GM20431 (cell line): ENCODE results near the gene POLR2J2.
"Not testable (repeated sequence)": the region's sequence is repeated elsewhere in the genome, so short reads cannot be mapped to it uniquely, and the experiment has no call there.

Experiments
- in situ Hi-C: fragments of 300-500 bp; cut with MseI, MboI; formaldehyde crosslinking; loops from one replicate; pipeline ENCODE4 v1.15.0; 2020; ENCODE audit warnings: low sequenced_read_pairs; ENCODE audit not compliant: unreplicated experiment

The POLR2J2 gene

DNA sequence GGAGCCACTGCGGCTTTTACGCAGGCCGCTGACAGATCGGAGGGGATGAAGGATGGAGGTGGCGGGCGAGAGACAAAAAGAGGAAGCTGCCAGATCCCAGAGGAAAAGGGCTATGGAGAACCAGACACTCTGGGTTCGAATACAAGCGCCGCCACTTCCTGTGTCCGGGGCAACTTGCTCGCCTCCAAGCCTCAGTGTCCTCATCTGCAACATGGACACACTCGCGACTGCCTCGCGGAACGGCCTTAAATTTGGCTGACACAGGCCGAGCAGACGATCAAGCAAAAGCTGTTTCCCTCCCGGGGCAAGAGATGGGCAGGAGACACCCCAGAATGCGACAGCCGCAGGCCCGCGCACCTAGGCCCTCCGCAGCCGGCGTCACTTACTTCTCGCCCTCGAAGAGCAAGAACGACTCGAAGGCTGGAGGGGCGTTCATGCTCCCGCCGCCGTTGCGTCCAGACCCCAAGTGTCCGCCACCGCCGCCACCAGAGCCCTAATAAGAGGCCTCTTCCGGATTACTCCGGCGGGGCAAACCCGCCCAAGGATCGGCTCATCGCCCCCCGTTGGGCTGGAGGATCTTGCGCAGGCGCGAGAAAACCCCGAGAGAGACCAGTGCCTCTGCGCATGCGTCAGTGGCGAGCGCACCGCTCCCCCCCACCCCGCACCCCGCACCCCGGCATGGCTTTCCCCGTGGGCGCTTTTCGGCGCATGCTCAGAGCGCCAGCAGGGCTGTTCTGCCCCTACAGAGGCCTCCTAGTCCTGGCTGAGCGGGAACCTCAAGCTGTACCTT, at the start of gene POLR2J2:
Gene POLR2J2, minus strand, starts transcription at position 498 of the 790 bp plus-strand sequence. Its CDS starts 62 bp downstream, at position 436.
- in situ Hi-C loops, result not testable (repeated sequence)

GRCh38 chr7:102718491-102718890, 47.0 kb upstream of the POLR2J2 start:
- in situ Hi-C loops, result not testable (repeated sequence)

DNA sequence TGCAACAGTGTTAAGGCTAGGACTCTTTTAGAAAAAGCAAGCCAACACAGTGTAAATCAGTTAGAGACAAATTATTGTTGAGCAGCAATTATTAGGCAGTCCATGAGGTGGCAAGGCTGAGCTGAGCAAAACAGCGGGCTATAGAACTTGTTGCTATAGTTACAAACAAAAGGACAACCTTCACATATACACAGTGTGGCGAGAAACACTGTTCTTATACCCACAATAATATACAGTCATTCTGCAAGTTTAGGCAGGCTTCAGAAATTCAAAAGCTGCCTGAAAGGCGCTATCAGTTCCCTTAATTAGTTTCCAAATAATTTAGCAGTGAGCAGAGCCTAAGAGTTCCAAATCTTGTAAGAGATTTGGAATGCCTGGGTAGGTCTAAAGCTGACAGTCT, 44.3 kb upstream of the POLR2J2 start:
- in situ Hi-C loops, result not testable (repeated sequence)

GRCh38 chr7:102714774-102715522, 43.5 kb upstream of the POLR2J2 start:
- in situ Hi-C loops, result not testable (repeated sequence)

- in situ Hi-C loops, result not testable (repeated sequence)
Observed at GRCh38 chr7:102713691-102714080, 42.2 kb upstream of the POLR2J2 start.

DNA sequence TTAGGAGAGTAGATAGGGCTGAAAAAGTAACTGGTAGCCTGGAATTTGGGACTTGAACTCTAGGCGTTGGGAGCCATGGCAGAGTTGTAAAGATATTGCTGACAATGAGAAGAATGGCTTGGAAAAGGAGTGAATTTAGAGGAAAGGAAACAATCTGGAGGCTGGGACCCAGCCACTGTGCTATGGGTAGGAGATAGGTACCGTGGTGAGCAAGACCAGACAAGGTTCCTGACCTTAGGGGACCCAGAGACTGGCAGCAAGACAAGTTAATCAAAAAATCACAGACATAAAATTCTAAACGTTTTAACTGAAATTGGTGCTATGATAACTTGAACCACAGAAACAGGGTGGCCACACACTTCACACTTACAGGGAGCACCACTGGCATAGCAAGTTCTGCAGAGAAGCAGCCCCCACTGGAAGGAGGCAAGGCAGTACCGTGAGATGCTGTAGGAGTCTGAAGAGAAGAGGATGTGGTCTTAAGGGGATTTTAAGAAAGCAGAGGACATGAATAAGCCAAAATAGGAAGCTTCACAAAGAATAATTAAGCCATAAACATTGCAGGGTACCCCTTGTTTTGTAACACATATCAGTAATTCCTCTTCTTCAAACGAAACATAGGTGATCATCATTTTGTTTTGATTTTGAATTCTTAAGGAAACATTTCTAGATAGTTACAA, 41.7 kb upstream of the POLR2J2 start:
- in situ Hi-C loops, result not testable (repeated sequence)

- in situ Hi-C loops, result not testable (repeated sequence)
Observed at GRCh38 chr7:102698962-102699750, 27.7 kb upstream of the POLR2J2 start.

DNA sequence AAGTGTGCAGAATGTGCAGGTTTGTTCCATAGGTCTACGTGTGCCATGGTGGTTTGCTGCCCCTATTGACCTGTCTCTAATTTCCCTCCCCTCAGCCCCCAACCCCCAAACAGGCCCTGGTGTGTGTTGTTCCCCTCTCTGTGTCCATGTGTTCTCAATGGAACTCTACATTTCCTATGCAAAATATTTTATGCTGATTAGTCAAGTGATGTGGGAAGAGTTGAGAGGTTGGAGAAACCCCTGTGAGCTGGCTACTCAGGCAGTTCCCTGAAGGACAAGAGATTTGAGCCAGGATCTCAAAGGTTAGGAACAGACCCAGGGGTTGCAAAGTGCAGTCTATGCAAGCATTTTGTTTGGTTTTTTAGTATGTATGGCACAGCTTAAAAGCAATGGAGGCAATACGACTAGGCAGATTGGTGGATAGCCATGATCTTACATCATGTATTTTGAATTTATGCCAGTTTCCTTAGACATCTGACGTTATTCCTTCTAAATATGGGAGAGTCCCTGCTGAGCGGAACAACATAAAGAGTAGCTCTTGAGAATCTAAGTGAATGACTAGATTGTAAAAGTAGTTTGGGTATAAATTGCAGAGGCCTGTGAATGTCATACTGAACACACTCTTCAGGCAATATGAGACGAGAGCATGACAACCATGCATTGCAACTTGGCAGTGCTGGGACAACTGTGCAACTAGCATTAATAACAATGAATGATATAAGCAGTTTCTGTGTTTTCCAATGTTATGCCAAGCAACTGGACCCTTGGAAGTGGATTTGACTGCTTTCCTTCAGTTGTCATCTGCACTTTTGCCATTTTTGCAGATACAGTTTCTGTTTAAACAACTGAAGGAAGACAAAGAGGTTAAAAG, 26.4 kb upstream of the POLR2J2 start:
- in situ Hi-C loops, result not testable (repeated sequence)

DNA sequence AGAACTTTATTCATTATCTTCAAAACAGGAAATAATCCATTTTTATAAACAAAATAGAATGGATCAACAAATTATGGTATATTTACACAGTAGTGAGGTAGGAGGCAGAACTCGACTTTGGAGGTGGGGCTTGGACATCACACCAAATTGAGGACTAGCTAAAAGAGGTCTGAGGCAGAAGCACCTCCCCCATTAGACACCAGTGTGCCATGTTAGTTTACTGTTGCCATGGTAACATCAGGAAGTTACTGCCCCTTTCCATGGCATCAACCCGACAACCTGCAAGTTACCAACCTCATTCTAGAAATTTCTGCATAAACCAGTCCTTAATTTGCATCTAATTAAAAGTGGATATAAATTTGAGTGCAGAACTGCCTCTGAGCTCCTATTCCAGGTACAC, 24.5 kb upstream of the POLR2J2 start:
- in situ Hi-C loops, result not testable (repeated sequence)

DNA sequence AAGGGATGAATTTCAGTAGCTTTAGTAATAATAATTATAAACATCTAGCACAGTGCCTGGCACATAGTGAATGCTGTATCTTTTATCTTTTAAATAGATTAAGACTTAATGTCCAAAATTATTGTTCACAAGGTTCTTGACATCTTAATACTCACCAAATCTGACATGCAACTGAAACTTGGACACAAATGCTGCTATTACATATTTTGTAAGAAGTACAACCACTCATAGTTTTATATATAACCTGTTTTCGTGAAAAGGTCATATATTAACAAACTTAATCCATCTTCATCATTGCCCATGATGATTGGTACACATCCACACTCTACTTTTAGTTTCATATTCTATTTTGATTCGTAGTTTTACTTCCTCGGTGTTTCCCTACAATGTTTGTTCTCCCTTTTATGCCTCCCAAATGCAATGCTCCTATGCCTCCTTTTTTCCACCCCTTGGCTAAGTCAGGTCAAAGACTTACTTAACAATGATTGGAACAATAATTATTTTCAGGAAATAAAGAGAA, 23.6 kb upstream of the POLR2J2 start:
- in situ Hi-C loops, result not testable (repeated sequence)

- in situ Hi-C loops, result not testable (repeated sequence)
Observed at GRCh38 chr7:102694008-102694407, 22.5 kb upstream of the POLR2J2 start.

DNA sequence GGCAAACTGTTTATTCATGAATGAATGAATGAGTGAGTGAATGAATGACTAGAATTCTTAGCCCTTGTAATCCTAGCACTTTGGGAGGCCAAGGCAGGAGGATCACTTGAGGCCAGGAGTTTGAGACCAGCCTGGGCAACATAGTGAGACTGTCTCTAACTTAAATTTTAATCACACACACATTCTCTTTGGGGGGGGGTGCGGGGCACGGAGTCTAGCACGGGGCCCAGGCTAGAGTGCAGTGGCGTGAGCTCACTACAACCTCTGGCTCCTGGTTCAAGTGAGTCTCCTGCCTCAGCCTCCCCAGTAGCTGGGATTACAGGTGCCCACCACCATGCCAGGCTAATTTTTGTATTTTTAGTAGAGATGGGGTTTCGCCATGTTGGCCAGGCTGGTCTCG, 19.1 kb upstream of the POLR2J2 start:
- in situ Hi-C loops, result not testable (repeated sequence)

GRCh38 chr7:102689436-102690282, 18.2 kb upstream of the POLR2J2 start:
- in situ Hi-C loops, result not testable (repeated sequence)

GRCh38 chr7:102688299-102689036, 17.0 kb upstream of the POLR2J2 start:
- in situ Hi-C loops, result not testable (repeated sequence)

DNA sequence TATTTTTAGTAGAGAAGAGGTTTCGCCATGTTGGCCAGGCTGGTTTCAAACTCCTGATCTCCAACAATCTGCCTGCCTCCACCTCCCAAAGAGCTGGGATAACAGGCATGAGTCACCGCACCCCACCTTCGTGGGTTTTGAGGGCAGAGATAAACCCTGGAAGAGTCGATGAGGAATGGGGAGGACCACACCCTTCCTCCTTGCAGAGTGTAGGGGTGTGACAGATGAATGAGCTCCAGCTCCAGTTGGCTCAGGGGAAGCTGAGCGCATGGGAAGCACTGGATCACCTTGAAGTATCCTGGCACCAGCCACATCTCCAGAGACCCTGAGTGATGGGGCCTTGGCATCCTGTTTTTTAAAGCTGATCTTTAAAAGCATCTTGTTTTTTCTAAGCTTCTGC, 11.1 kb upstream of the POLR2J2 start:
- in situ Hi-C loops, result not testable (repeated sequence)

DNA sequence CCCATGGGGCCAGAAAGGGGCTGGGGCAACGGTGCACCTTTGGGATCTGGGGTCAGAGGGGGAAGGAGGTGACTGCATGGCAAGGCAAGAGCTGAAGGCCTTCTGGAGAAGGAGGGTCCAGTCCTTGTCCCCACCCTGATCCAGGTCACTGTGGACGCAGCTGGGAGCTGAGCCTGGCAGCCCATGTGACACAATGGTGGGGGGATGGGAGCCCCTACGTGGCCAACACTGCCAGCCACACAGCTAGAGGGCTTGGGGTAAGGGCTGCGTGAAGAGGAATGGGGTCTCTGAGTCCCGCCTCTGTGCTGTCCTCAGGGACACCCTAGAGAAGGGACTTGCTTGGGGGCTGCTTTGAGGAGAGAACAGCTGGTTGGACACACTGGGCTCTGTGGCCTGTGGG, 9.3 kb upstream of the POLR2J2 start:
- in situ Hi-C loops, result not testable (repeated sequence)

- in situ Hi-C loops, result not testable (repeated sequence)
Observed at GRCh38 chr7:102675545-102675944, 4.1 kb upstream of the POLR2J2 start.
